ENCODE data around the gene TRAK2.
A peak's percentile ranks its signal among the peaks of the same experiment; 100 is the strongest.

Gene TRAK2

DNA sequence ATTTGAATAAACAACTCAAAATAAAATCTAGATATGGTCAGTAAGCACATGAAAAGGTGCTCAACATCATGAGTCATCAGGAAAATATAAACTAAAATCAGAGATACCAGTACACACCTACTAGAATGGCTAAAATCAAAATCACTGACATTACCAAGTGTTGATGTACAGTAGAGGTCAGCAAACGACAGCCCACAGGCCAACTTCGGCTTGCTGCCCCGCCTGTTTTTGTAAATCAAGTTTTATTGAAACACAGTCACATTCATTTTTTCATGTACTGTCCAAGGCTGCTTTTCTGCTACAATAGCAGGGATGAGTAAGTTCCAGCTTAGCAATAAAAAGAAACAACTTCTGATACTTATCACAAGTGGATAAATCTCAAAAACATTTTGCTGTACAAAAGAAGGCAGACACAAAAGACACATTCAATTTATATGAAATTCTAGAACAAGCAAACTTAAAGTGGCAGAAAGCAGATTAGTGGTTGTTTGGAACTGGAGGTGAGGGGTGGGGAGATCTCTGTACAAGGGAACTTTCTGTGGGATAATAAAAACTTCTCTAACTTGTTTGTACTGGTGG is 32.1 kb downstream of the TRAK2 start:
- Histone ChIP-seq H3K79me2 (ENCODE audit: insufficient read depth, low read length) (no peaks in the 10 kb centered on the region), H3K27me3 (ENCODE audit: insufficient read depth, low read length, poor library complexity, severe bottlenecking) (no peaks in the 10 kb centered on the region), H3K9me2 (replicated peaks; ENCODE audit: low read depth, low read length) (no peaks in the 10 kb centered on the region), H4K20me1 (ENCODE audit: insufficient read depth, low read length, poor library complexity, severe bottlenecking) (no peaks in the 10 kb centered on the region), H3K4me1 (ENCODE audit: insufficient read depth, low read length, poor library complexity, severe bottlenecking) (peaks cover 31% of the 10 kb centered on the region), H3F3A (ENCODE audit: low read depth) (peaks cover under 1% of the 10 kb centered on the region; the same call in 1 of the 2 replicates), H3K36me3 (ENCODE audit: insufficient read depth, low read length) (no peaks in the 10 kb centered on the region), H3K4me3 (ENCODE audit: low read length, poor library complexity, severe bottlenecking) (no peak overlapping the region), H3K9me3 (ENCODE audit: insufficient read depth, low read depth, low read length) (no peaks in the 10 kb centered on the region), H2AFZ (ENCODE audit: low read length) (no peak overlapping the region), H3K9ac (ENCODE audit: low read depth, low read length, poor library complexity, severe bottlenecking) (no peak overlapping the region), H3K4me2 (ENCODE audit: low read depth, low read length, poor library complexity, severe bottlenecking) (no peak overlapping the region)
- TF ChIP-seq, protein P1, sequence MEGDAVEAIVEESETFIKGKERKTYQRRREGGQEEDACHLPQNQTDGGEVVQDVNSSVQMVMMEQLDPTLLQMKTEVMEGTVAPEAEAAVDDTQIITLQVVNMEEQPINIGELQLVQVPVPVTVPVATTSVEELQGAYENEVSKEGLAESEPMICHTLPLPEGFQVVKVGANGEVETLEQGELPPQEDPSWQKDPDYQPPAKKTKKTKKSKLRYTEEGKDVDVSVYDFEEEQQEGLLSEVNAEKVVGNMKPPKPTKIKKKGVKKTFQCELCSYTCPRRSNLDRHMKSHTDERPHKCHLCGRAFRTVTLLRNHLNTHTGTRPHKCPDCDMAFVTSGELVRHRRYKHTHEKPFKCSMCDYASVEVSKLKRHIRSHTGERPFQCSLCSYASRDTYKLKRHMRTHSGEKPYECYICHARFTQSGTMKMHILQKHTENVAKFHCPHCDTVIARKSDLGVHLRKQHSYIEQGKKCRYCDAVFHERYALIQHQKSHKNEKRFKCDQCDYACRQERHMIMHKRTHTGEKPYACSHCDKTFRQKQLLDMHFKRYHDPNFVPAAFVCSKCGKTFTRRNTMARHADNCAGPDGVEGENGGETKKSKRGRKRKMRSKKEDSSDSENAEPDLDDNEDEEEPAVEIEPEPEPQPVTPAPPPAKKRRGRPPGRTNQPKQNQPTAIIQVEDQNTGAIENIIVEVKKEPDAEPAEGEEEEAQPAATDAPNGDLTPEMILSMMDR (conservative IDR thresholded peaks at IDR 0.05; ENCODE audit: low read length), result peak; percentile 35
- no peak for TF ChIP-seq EZH2phosphoT487 (IDR thresholded peaks at IDR 0.05; ENCODE audit: borderline replicate concordance)

GRCh38 chr2:201415149-201415548 is 36.1 kb downstream of the TRAK2 start:
- H3K4me2 ChIP-seq (ENCODE audit: low read depth, low read length, poor library complexity, severe bottlenecking), result peak overlapping the region; percentile 74
- H3K9me3 ChIP-seq (ENCODE audit: insufficient read depth, low read depth, low read length), result no peaks in the 10 kb centered on the region

DNA sequence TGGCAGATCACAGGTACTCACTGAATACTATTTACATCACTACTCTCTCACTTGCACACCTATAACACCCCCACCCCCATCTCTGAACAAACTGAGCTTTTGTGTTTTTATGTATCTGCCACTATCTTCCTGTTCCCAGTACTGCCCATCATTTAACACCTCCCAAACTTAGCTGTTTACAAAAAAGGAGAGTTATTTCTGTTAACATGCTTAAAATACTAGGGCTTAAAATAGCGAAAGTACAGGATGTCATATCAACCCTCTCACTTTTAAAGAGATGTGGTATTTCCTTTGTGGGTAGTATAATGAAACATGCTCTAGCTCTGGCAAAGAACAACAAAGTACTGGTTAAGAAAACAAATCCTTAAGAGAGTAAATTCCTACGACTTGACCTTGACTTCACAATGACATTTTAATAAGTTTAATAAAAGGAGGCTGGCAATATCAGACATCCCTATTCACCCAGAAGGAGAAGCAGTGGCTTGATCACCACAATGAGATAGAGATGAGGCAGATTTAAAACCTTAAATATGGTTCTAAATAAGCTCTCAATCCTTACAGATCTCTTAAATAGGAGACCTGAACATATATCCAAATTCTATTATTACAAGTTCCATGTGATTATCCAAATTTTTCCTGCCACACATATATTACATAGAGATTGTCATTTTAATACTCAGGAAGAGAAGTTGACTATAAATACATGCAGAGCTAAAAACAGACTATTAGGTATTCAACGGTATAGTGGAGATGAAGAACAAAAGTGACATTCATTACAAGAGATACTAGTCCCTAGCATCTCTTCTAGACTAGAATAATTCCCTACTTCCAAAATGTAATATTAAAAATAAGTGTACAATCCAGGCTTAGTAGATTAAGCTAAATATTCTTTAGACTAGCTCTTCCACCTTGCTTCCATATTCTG is 36.9 kb downstream of the TRAK2 start:
- Histone ChIP-seq H3K9ac (ENCODE audit: low read depth, low read length, poor library complexity, severe bottlenecking) (peak overlapping the region; percentile 7), H3F3A (ENCODE audit: low read depth) (peaks cover 3% of the 10 kb centered on the region; the same call in 1 of the 2 replicates), H3K9me2 (replicated peaks; ENCODE audit: low read depth, low read length) (no peaks in the 10 kb centered on the region), H3K9me3 (ENCODE audit: insufficient read depth, low read depth, low read length) (no peaks in the 10 kb centered on the region), H3K4me3 (ENCODE audit: low read length, poor library complexity, severe bottlenecking) (peak overlapping the region; percentile 64), H3K4me2 (ENCODE audit: low read depth, low read length, poor library complexity, severe bottlenecking) (peak overlapping the region; percentile 74), H2AFZ (ENCODE audit: low read length) (0 out of 2 replicates have a peak overlapping the region, but pooled peaks have one; percentile 4), H3K27me3 (ENCODE audit: insufficient read depth, low read length, poor library complexity, severe bottlenecking) (no peaks in the 10 kb centered on the region), H4K20me1 (ENCODE audit: insufficient read depth, low read length, poor library complexity, severe bottlenecking) (no peaks in the 10 kb centered on the region), H3K79me2 (ENCODE audit: insufficient read depth, low read length) (peaks cover 10% of the 10 kb centered on the region; the same call in 1 of the 2 replicates), H3K4me1 (ENCODE audit: insufficient read depth, low read length, poor library complexity, severe bottlenecking) (peaks cover 38% of the 10 kb centered on the region), H3K36me3 (ENCODE audit: insufficient read depth, low read length) (no peaks in the 10 kb centered on the region)
- TF ChIP-seq, protein P1 (conservative IDR thresholded peaks at IDR 0.05; ENCODE audit: low read length), result no peak

More at GRCh38 chr2:201415149-201415548, 36.1 kb downstream of the TRAK2 start:
- Histone ChIP-seq H3K9me2 (replicated peaks; ENCODE audit: low read depth, low read length) (no peaks in the 10 kb centered on the region), H3K27me3 (ENCODE audit: insufficient read depth, low read length, poor library complexity, severe bottlenecking) (no peaks in the 10 kb centered on the region), H3K4me3 (ENCODE audit: low read length, poor library complexity, severe bottlenecking) (no peak overlapping the region), H3K36me3 (ENCODE audit: insufficient read depth, low read length) (no peaks in the 10 kb centered on the region), H3K9ac (ENCODE audit: low read depth, low read length, poor library complexity, severe bottlenecking) (no peak overlapping the region), H4K20me1 (ENCODE audit: insufficient read depth, low read length, poor library complexity, severe bottlenecking) (no peaks in the 10 kb centered on the region), H3K4me1 (ENCODE audit: insufficient read depth, low read length, poor library complexity, severe bottlenecking) (peaks cover 38% of the 10 kb centered on the region), H2AFZ (ENCODE audit: low read length) (no peak overlapping the region), H3F3A (ENCODE audit: low read depth) (peaks cover 3% of the 10 kb centered on the region; the same call in 1 of the 2 replicates), H3K79me2 (ENCODE audit: insufficient read depth, low read length) (peaks cover 10% of the 10 kb centered on the region; the same call in 1 of the 2 replicates)
- no peak for TF ChIP-seq EZH2phosphoT487 (IDR thresholded peaks at IDR 0.05; ENCODE audit: borderline replicate concordance)
- TF ChIP-seq, protein P1 (conservative IDR thresholded peaks at IDR 0.05; ENCODE audit: low read length), result no peak

Measured in Loucy (cell line).